GM21360 (cell line): ENCODE measurements around the gene VPS39.

Source experiments
- ATAC-seq: cut with Tn5 transposase; IDR thresholded peaks from one replicate; pipeline ENCODE4 v1.9.1; 2021; ENCODE audit warnings: mild to moderate bottlenecking, moderate library complexity; ENCODE audit not compliant: unreplicated experiment

Gene VPS39

GRCh38 chr15:42159381-42160015, 48.6 kb downstream of the VPS39 start:
- no peak for ATAC-seq

GRCh38 chr15:42158941-42159340, 49.2 kb downstream of the VPS39 start:
- ATAC-seq = no peak

- no peak for ATAC-seq
Observed at GRCh38 chr15:42157981-42158765, 49.9 kb downstream of the VPS39 start.

GRCh38 chr15:42157381-42157780, 50.7 kb downstream of the VPS39 start:
- ATAC-seq = no peak

GRCh38 chr15:42156243-42156922, 51.7 kb downstream of the VPS39 start, which contains the start of gene PLA2G4F:
Gene PLA2G4F, minus strand, starts transcription at chr15:42156636. Its CDS starts 87 bp downstream, at chr15:42156549.
- ATAC-seq = no peak

- ATAC-seq = no peak
Observed at GRCh38 chr15:42155546-42156242, 52.4 kb downstream of the VPS39 start.

- no peak for ATAC-seq
Observed at GRCh38 chr15:42154956-42155355, 53.1 kb downstream of the VPS39 start.

GRCh38 chr15:42154212-42154941, 53.7 kb downstream of the VPS39 start:
- no peak for ATAC-seq

- ATAC-seq = no peak
Observed at GRCh38 chr15:42153874-42154211, 54.3 kb downstream of the VPS39 start.

- ATAC-seq = no peak
Observed at GRCh38 chr15:42152921-42153698, 55.0 kb downstream of the VPS39 start.

- ATAC-seq = no peak
Observed at GRCh38 chr15:42152196-42152920, 55.7 kb downstream of the VPS39 start.

GRCh38 chr15:42151736-42152135, 56.4 kb downstream of the VPS39 start:
- ATAC-seq = no peak

GRCh38 chr15:42151141-42151561, 57.0 kb downstream of the VPS39 start:
- ATAC-seq = no peak

GRCh38 chr15:42150219-42150970, 57.7 kb downstream of the VPS39 start:
- ATAC-seq = no peak

GRCh38 chr15:42149493-42150218, 58.4 kb downstream of the VPS39 start:
- no peak for ATAC-seq

GRCh38 chr15:42148808-42149492, 59.2 kb downstream of the VPS39 start:
- no peak for ATAC-seq

- no peak for ATAC-seq
Observed at GRCh38 chr15:42147431-42147735, 60.7 kb downstream of the VPS39 start.
